ENCODE data around the gene ACACB.
A peak's percentile ranks its signal among the peaks of the same experiment; 100 is the strongest.

ACACB gene

DNA sequence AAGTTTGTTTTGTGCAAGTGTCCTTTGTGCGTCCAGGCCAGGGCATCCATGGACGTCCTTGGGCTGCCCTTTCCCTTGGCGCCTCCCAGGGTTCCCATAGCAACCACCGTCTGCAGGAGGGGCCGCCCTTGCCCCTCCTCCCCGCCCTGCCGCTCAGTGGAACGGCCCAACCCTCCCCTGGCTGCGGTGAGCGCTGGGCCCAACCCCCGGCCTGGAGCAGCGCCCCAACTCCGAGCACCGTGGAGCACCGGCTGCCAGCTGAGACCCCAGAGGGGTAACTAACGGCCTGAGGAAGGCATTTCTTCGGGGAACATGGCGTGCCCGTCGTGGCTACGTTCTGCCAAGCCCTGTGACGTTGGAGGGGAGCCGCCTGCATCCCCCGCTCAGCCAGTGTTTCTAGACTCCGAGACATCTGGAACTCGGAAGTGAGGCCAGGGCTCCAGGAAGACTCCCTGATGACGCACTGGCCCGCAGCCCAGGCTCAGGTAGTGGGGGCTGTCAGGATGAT lies 5.3 kb upstream of the ACACB start:
- DNase-seq, result no peak

- no peak for DNase-seq
Observed at GRCh38 chr12:109112720-109113465, 3.5 kb upstream of the ACACB start.

- DNase-seq, result no peak
Observed at GRCh38 chr12:109113661-109114321, 2.6 kb upstream of the ACACB start.

GRCh38 chr12:109114644-109115043 lies 1.7 kb upstream of the ACACB start:
- DNase-seq, result no peak

GRCh38 chr12:109115404-109115757 lies 1.0 kb upstream of the ACACB start:
- DNase-seq, result no peak

- no peak for DNase-seq
Observed at GRCh38 chr12:109116611-109116949, 193 bp downstream of the ACACB start.

- no peak for DNase-seq
Observed at GRCh38 chr12:109120095-109120494, 3.7 kb downstream of the ACACB start.

- DNase-seq, result no peak
Observed at GRCh38 chr12:109120557-109120956, 4.2 kb downstream of the ACACB start.

DNA sequence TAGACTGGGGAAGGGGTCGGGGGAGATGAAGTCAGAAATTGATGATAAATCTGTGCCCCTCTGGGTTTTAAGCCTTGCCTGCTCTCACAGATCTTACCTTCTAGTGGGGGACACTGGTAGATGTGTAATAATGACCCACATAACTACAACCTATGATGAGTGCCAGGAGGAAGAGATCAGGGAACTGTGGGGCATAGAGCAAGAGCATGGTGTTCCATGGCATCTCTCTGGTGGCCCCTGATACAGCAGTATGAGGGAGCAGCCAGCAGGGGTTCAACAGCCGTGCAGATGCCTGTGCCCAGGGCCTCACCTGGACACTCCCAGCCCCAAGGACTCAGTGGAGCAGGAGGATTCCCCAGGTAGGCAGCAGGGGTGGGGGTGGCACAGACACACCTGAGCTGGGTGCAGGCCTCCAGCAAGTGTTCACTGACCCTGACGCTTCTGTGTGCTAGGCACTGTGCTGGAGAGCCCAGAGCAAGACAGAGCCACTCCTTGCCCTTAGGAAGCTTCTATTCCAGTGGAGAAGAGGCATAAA lies 5.0 kb downstream of the ACACB start:
- DNase-seq, result no peak

DNA sequence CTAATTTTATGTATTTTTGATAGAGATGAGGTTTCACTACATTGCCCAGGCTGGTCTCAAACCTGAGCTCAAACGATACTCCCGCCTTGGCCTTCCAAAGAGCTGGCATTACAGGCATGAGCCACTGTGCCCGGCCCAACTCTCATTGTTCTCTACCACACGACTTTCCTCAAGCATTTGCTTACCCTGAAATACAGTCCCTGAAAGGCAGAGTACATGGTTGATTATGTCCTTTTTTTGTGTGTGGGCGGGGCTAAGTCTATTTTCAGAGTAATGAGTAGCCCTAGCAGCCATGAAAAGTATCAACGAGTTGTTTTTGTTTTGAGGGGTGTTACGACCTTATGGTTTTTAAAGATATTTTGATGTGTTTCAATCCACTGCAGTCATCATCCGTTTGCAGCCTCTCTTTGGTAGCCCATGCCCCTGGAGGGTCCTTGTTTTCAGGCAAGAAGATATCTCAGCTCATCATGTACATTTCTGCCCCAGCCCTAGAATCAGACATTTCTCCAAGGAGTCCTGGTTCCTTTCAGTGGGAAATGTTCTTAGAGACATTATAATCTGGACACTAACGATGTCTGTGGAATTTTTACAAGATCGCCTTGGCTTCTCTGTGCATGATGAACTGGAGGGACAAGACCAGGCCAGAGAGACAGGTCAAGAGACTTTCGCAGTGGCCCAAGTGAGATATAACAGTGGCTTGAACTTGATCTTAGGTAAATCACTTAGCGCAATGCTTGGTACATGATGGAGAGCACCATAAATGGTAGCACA lies 8.7 kb downstream of the ACACB start:
- DNase-seq, result no peak

GRCh38 chr12:109125791-109126190 lies 9.4 kb downstream of the ACACB start:
- DNase-seq, result peak; percentile 82

- DNase-seq, result no peak
Observed at GRCh38 chr12:109126784-109127183, 10.4 kb downstream of the ACACB start.

GRCh38 chr12:109127533-109128242 lies 11.3 kb downstream of the ACACB start:
- no peak for DNase-seq

GRCh38 chr12:109130297-109131153 lies 14.1 kb downstream of the ACACB start:
- DNase-seq, result no peak

DNA sequence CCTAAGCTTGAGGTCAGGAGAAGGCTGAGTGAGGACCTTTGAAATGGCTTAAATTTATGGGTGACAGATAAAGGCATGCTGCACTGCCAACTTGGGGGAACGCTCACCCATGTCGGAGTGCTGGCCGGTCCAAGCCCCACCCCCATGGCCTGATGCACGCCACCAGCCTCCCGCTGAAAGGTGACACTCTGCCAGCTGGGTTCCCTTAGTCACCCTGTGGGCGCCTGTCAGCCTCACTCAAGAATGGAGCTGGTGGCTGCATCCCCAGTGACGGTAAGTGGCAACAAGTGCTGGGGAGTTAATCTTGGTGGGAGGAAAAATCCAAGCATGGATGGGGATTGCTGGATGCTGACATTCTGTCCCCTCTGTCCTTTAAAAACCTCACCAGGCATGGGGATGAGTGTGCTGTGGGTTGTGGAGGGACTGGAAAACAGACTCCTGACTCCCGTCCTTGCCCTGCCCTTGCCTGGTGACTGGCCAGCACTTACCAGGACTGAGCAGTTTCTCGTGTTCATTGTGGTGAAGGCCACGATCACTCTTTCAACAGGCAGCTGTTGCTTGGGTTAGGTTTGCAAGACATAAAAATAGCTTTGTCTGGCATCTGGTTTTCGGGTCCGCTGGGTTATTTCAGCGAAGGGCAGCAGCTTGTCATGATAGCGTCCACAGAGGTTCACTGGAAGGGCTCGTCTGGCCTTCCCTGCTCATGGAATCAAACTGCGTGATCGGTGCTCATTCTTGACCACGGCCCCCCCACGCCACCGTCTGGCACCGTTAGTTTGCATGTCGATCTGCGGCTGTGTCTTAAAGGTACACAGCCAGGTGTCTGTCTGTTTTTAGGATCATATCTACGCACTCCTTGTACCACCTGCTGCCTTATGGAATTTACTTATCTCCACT lies 15.0 kb downstream of the ACACB start:
- DNase-seq, result peak; percentile 38

DNA sequence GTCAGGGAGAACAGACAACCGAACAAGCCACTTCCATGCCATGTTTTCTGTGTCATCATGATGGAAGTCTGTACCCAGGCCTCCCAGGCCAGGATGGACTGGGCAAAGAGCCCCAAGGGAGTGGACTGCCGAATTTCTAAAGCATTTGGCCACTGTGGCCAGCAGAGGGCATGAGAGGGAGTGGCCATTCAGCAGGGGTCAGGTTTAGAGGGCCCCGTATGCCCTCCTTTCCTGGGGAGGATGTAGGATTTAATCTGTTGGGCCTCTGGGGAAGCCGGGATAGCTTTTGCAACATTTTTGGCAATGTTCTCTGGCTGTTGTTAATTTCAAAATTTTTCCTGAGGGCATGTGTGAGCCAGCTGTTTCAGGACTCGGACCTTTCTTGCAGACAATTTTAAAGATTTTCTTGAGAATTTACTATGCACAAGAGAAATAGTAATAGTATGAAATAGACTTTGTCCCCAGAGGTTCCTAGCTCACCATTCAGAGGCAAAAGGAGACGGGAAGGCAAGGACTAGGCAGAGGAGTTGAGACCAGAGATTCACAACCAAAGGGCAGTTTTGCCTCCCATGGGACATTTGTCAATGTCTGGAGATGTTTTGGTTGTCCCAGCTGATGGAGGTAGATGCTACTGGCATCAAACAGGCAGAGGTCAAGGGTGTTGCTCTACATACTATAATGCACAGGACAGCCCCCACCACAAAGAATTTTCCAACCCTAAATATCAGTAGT lies 18.0 kb downstream of the ACACB start:
- no peak for DNase-seq

DNA sequence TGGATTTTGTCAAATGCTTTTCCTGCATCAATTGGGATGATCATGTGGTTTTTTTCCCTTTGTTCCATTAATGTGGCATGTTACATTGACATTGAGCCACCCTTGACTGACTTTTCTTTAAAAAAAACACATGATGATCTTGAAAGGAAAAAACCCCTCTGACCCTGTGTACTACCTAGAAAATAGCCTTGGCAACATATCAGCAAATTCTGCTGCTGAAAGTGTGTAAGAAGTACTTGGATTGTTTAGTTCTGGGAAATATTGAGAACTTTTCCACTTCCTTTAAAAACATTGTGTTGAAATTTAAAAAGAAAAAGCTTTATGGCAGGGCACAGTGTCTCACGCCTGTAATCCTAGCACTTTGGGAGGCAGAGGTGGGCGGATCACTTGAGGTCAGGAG lies 20.7 kb downstream of the ACACB start:
- no peak for DNase-seq

GRCh38 chr12:109139360-109139759 lies 23.0 kb downstream of the ACACB start:
- no peak for DNase-seq

- no peak for DNase-seq
Observed at GRCh38 chr12:109139791-109140190, 23.4 kb downstream of the ACACB start.

- DNase-seq, result no peak
Observed at GRCh38 chr12:109140560-109140959, 24.2 kb downstream of the ACACB start.

All from NCI-H146 (cell line).